GM04504 (cell line): ENCODE data around the gene CACNA1S.

Experiments
- DNase-seq: peaks from one replicate; pipeline ENCODE4 v3.0.0-alpha.2; 2012; ENCODE audit warnings: low read depth

CACNA1S gene

DNA sequence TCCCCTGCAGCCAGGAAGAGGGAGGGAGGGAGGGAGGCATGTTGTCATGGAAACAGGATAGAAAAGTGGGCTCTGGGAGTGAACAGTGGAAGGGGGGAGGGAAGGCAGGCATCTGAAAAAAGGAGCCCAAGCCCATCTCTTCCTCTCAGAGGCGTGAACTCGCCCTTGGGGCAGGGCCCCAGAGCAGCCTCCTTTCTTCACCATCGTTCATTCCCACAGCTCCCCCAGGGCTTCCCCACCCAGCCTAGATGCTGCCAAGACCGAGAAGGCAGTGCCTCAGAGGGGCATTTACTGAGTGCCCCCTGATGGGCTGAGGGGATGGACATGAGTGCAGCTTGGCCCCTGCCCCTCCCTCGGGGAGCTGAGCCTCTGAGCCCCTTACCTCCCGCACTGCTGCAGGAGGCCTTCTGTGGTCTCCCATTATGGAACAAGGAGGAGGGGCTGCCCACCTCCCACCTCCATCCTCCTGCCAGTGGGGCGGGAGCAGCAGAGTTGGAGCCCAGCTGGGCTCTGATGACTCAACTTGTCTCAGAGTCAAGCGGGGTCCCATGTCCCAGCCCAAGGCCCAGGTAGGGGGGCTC is 49.6 kb downstream of the CACNA1S start:
- DNase-seq: no peak

GRCh38 chr1:201061886-201062285 is 50.3 kb downstream of the CACNA1S start:
- DNase-seq: no peak

DNA sequence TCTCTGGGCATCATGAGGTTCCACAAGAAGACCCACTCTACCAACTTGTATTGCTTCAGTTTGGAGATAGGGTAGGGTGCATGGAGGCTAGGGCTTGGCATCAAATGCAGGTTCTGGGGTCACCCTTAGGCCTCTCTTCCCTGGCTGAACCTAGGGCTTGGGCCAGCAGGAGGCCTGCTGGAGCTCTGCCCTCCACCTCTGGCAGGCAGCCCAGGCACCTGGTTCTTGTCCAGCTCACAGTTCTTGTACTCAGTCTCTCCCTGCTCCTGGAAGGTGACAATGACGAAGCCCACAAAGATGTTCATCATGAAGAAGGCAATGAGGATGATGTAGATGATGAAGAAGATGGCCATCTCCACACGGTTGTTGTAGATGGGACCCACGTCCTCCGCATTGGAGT is 51.2 kb downstream of the CACNA1S start:
- no peak for DNase-seq

- DNase-seq: no peak
These were observed 51.6 kb downstream of the CACNA1S start for GRCh38 chr1:201060586-201060985.

DNA sequence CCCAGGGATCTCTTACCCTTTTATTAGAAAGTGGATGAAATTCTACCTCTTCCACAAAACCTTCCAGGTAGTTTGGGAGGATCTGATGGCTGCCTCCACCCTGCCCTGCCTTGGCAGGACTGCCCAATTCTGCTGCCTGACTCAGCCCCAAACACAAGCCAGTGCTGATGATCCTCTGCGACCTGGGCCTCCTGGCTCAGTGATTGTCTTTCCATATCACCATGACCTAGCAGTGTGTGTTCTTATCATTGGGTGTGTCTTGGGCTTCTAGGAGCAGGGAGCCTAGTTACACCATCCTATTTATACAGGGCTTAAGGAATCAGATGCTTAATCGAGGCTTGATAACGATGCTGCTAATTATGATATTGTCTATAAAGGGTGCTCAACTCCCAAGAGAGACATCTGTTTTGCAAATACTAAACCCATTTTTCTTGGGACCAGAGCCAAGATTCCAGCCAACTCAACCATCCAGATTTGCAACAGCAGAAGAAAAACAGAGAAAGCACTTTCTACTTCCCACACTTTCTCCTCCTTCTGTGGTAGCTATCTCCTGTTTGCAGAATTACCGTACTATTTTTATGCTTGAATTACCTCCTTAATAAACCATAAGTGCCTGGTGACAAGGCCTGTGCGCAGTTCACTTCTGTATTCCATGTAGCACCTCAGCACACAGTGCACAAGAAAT is 52.2 kb downstream of the CACNA1S start:
- DNase-seq: no peak

GRCh38 chr1:201059401-201059800 is 52.8 kb downstream of the CACNA1S start:
- no peak for DNase-seq

- DNase-seq: no peak
These were observed 58.1 kb downstream of the CACNA1S start for GRCh38 chr1:201054091-201054543.

DNA sequence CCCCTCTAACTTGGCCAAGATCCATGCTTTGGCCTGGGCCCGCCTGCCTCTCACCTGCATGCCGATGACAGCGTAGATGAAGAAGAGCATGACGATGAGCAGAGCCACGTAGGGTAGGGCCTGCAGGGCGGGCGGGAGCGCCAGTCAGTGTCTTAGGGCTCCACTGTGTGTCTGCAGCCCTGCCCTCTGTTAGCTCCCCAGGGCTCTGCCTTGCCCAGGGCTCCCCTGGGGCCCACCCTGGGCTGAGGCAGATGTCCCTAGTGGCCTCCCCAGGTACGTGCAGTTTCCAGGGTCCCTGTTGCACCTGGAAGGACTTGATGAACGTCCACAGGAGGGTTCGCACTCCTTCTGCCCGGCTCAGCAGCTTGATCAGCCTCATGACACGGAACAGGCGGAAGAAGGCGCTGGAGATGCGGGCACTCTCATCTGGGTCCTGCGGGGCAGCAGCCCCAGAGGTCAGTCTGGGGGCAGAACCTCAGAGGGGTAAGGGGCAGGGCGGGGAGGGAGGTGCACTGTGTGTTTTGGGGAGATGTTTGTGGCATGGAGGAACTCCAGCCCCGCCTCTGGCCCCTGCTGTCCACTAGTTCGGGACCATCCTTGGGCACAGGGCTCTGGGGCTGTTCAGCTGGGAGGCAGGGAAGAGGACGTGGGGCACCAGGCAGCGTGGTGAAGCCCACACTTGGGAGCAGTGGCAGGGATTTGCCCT is 58.9 kb downstream of the CACNA1S start:
- DNase-seq: no peak

DNA sequence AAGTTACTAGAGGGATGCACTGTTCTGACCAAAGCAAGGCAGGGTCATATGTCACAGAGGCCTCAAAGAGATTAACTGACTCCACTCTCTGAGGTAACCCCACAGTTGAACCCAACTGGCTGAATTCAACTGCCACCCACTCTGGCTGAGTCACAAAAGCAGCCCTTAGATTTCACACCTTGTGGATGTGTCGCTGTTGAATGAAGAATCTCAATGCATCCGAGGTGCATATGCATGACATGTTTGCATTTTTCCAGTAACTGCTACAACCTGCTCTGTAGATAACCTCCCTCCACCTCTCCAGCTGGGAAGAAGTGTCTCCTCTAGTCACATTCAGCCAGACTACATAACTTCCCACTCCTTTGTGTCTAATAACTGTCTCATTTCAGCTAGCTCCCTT is 60.8 kb downstream of the CACNA1S start:
- DNase-seq: no peak

- DNase-seq: peak; percentile 16
These were observed 61.5 kb downstream of the CACNA1S start for GRCh38 chr1:201050515-201051277.

GRCh38 chr1:201049248-201049831 is 62.9 kb downstream of the CACNA1S start:
- no peak for DNase-seq

- no peak for DNase-seq
These were observed 63.7 kb downstream of the CACNA1S start for GRCh38 chr1:201048521-201048920.

- no peak for DNase-seq
These were observed 68.1 kb downstream of the CACNA1S start for GRCh38 chr1:201044119-201044518.

- DNase-seq: peak; percentile 26
These were observed 69.3 kb downstream of the CACNA1S start for GRCh38 chr1:201042779-201043461.

DNA sequence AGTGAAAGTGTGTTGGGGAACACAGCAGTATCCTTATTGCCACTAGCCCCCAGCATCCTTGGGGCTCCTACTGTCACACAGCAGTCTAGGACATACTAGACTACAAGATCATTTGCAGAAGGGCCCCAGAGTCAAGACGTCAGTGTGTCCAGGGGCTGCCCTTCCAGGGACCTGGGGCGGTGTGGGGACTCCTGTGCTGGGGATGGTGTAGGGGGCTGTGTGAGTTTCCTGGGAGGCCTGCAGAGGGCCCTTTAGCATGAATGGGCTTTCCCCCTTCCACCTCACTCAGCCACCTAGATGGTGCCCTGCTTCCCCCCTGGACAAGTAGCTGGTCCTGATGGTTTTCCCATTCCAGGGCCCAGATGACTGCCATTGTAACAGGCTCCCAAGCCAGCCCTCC is 71.2 kb downstream of the CACNA1S start:
- no peak for DNase-seq

DNA sequence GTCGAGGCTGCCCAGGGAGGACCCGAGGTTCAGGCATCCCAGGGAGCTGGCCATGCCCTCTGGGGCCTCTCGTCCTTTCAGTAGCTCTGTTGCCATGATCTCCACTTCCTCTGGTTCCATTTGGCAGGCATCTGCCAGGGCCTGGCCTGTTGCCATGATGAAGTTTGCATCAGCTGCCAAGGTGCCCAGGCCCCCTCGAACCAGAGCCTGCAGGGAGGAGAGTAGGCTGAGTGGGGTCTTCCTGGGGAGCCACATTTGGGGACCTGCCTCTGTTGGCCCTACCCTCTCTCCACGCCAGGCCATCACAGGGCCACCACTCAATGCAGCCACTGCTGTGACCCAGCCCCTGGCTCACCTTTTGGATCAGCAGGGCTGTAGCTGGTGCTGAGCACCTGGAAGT is 72.3 kb downstream of the CACNA1S start:
- DNase-seq: no peak

DNA sequence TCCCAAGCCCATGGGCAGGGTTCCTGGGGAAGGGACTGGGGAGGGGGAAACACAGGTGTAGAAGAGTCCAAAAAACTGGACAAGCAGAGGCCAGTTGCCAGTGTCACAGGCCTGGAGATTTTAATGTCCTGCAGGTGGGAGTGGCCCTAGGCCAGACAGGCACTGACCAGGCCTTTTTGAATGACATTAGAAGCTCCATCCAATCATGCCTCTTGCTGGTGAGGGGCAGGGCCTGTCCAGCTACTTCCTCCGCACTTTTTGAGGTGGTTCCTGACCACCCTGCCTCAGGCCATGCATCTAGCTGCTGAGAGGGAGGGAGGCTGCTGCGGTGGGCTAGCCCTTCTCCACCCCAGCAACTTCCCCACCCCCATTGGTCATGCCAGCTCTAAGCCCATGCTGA is 72.8 kb downstream of the CACNA1S start:
- DNase-seq: no peak

DNA sequence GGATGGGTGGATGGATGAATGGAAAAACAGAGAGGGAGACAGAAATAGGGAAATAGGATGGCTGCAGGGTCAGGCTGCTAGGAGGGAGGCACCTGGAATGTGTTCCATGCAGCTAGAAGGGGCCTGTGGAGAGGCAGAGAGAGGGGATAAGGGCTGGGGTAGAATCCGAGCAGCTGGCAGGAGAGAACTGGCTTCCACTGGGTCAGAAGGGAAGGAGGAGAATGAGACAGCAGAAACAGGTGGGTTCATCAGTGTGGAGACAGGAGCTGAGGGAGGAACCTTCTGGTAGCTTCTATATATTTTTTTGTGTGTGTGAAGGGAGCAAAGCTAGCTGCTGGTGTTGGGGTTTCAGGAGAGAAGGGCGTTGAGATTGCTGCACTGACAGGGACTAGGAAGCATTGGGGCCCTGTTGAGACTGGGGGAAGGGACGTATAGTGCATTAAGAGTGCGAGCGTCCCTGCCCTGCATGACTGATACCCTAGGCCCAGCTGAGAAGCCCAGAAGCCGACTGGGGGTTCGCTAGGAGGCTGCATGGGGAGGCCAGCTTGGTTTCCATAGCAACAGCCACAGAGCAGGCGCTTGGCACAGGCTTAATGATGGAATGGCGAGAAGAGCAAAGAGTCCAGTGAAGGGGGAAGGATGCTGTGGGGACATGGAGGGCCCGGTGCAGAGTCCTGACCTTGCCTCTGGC is 73.9 kb downstream of the CACNA1S start:
- no peak for DNase-seq

DNA sequence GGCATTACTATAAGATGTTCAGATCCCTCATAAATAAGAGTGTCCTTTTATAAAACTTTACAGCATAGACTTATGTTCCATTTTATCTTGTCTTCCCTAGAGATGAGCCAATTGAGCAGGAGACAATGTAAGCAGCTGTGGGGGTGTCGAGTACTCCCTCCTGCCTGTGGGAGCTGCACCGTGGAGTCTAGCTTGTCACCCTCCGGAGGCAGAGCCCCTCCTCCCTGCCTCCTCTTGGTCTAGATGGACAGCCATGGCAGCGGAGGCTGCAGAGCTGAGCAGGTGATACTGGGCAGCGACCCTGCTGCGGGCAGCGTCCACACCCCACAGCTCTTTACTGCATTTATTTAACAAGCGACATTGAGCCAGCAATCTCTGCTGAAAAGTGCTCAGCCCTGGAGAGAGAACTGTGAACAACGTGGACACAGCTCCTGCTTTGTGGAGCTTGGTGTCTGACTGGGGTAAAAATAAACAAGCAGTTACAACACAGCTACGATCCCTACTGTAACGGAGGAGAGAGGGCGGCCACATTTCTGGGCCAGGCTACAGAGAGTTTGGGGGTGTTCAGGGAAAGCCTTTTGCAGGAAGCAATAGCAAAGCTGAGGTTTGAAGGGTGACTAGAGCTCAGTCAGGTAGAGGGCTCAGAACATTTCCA is 75.9 kb downstream of the CACNA1S start:
- no peak for DNase-seq

- DNase-seq: no peak
These were observed 77.6 kb downstream of the CACNA1S start for GRCh38 chr1:201034671-201035070.

- no peak for DNase-seq
These were observed 79.8 kb downstream of the CACNA1S start for GRCh38 chr1:201032408-201032807.
